GM10248 (cell line): Measurements from ENCODE around the gene GPR155.
A peak's percentile ranks its signal among the peaks of the same experiment; 100 is the strongest.
"Not testable (repeated sequence)": the region's sequence is repeated elsewhere in the genome, so short reads cannot be mapped to it uniquely, and the experiment has no call there.

ENCODE experiments used
- CTCF ChIA-PET: fragments of 300-600 bp; sonication (Branson Sonifier 250); formaldehyde crosslinking; extraction: SDS; loops from one replicate; lab custom pipeline; 2021; ENCODE audit warnings: antibody characterized with exemption; lab: Yijun Ruan, JAX
- POLR2A ChIA-PET: fragments of 350-650 bp; sonication (Branson Sonifier 250); formaldehyde crosslinking; extraction: SDS; loops from one replicate; lab custom pipeline; 2020; ENCODE audit warnings: antibody characterized with exemption; lab: Yijun Ruan, JAX
- DNase-seq: peaks from one replicate; pipeline ENCODE4 v3.0.0; 2012; ENCODE audit errors: extremely low spot score
- CTCF ChIP-seq: IDR thresholded peaks from 2 replicates; pipeline ENCODE4 v1.5.1; 2012; ENCODE audit warnings: mild to moderate bottlenecking, low read depth; ENCODE audit errors: extremely low read depth, missing control alignments, control extremely low read depth

The GPR155 gene

GRCh38 chr2:174485788-174486562, 854 bp downstream of the GPR155 start:
- ChIA-PET CTCF (interaction anchor here (0.8 to 8.6 kb wide), 9 partner anchors 10 to 203 kb away, joined by 3 to 65 read pairs (median 3); no protein-coding TSS in a partner anchor), POLR2A (no interaction called here)
- DNase-seq, result peak; percentile 22
- no peak for TF ChIP-seq CTCF

- DNase-seq, POLR2A ChIA-PET: not testable (repeated sequence)
- CTCF ChIA-PET, result interaction anchor here (0.8 to 8.6 kb wide), 8 partner anchors 12 to 214 kb away, joined by 3 to 65 read pairs (median 6); no protein-coding TSS in a partner anchor
These were observed 1.8 kb downstream of the GPR155 start for GRCh38 chr2:174485045-174485444.

GRCh38 chr2:174484573-174484972, 2.3 kb downstream of the GPR155 start:
- TF ChIP-seq CTCF, result no peak
- DNase-seq, result no peak
- ChIA-PET CTCF (interaction anchor here (0.8 to 8.6 kb wide), 7 partner anchors 11 to 216 kb away, joined by 3 to 65 read pairs (median 7); no protein-coding TSS in a partner anchor), POLR2A (no interaction called here)

- ChIA-PET CTCF (interaction anchor here (1.2 to 8.6 kb wide), 3 partner anchors 10 to 21 kb away, joined by 3 to 65 read pairs (median 15); no protein-coding TSS in a partner anchor), POLR2A (no interaction called here)
- no peak for DNase-seq
- no peak for TF ChIP-seq CTCF
These were observed 4.0 kb downstream of the GPR155 start for GRCh38 chr2:174482854-174483253.

GRCh38 chr2:174477759-174478158, 9.1 kb downstream of the GPR155 start:
- no peak for DNase-seq
- ChIA-PET POLR2A (no interaction called here), CTCF (interaction anchor here (0.8 to 1.0 kb wide), 2 partner anchors 13 to 15 kb away, joined by 3 read pairs; no protein-coding TSS in a partner anchor)
- TF ChIP-seq CTCF, result no peak

- CTCF ChIA-PET, result interaction anchor here (0.8 to 6.1 kb wide), 8 partner anchors 10 to 74 kb away, joined by 3 to 42 read pairs (median 3); partner anchors contain the start of gene GPR155
- POLR2A ChIA-PET, result no interaction called here
- no peak for TF ChIP-seq CTCF
These were observed 13.0 kb downstream of the GPR155 start for GRCh38 chr2:174473796-174474195.

GRCh38 chr2:174465327-174465726, 21.5 kb downstream of the GPR155 start:
- no peak for TF ChIP-seq CTCF
- ChIA-PET POLR2A (no interaction called here), CTCF (interaction anchor here (0.8 to 1.5 kb wide), 5 partner anchors 13 to 224 kb away, joined by 3 to 10 read pairs (median 4); partner anchors contain the start of gene GPR155)
- DNase-seq, result no peak

More at GRCh38 chr2:174473796-174474195, 13.0 kb downstream of the GPR155 start:
- no peak for DNase-seq
